Subcutaneous adipose tissue (tissue), 4 donors: ENCODE measurements around the gene TST. TPM values are rescaled to one million over a fixed set of nuclear protein-coding genes. Genes with fewer than 3 reads are reported as not detected.

Source experiments
- total RNA-seq, 4 donors: library from RNA; depleted of rRNA; stranded (reverse); fragments of >200 nt; gene quantifications; one replicate each; pipeline ENCODE4 v1.1.0, GENCODE V29; 2016
- TF ChIP-seq, protein P1 (sequence below): fragments of 450-650 bp; IDR thresholded peaks from one replicate; pipeline ENCODE4 v1.5.1; 2016; ENCODE audit warnings: low read depth, mild to moderate bottlenecking, control low read depth, antibody characterized with exemption, moderate library complexity

The TST gene
- total RNA-seq, 4 donors from 2014 or later = 54.7 to 141 (median 70.5) TPM

DNA sequence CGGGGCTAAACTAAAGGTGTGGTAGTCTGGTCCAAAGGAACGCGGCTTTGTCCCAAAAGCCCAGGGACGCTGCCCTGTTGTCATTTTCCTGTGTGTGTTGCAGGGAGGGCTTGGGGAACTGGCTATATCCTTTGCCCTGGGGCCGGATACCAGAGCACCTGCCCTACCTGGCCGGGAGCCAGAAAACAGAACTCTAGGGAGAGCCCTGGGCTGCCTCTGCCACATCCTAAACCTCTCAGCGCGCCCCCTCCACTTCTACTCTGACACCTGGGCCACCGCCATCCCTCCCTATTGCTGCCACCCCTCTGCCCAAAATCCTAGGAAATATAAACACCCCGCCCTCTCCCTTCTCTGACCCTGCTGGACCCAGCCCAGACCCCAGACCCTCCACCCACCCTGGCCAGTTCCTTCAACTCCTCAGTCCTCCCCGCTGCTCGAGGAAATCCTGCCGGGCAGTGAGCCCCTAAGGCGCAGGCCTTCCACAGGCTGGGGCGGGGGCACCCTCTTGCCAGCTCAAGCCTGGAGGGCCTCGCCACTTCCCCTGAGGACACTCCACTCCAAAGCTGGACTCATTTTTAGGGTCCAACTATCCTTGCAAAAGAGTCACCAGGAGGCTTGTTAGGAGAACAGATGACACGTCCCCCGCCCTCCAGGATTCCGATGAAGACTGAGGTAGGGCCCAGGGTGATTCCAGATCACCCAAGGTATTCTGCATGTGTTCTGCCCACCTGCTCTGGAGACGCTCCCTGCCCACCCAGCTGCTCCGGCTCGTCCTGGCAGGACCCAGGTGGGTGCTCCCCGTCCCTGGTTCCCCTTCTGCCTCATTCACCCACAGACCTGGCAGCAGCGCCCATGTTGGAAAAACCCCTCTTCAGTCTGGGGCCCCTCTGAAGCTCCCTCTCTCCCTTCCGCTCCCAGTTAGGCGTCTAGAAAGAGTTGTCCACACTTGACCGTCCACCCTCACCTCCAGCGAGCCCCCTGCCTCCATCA is 44.5 kb upstream of the TST start:
- TF ChIP-seq, protein P1, sequence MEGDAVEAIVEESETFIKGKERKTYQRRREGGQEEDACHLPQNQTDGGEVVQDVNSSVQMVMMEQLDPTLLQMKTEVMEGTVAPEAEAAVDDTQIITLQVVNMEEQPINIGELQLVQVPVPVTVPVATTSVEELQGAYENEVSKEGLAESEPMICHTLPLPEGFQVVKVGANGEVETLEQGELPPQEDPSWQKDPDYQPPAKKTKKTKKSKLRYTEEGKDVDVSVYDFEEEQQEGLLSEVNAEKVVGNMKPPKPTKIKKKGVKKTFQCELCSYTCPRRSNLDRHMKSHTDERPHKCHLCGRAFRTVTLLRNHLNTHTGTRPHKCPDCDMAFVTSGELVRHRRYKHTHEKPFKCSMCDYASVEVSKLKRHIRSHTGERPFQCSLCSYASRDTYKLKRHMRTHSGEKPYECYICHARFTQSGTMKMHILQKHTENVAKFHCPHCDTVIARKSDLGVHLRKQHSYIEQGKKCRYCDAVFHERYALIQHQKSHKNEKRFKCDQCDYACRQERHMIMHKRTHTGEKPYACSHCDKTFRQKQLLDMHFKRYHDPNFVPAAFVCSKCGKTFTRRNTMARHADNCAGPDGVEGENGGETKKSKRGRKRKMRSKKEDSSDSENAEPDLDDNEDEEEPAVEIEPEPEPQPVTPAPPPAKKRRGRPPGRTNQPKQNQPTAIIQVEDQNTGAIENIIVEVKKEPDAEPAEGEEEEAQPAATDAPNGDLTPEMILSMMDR = no peak

DNA sequence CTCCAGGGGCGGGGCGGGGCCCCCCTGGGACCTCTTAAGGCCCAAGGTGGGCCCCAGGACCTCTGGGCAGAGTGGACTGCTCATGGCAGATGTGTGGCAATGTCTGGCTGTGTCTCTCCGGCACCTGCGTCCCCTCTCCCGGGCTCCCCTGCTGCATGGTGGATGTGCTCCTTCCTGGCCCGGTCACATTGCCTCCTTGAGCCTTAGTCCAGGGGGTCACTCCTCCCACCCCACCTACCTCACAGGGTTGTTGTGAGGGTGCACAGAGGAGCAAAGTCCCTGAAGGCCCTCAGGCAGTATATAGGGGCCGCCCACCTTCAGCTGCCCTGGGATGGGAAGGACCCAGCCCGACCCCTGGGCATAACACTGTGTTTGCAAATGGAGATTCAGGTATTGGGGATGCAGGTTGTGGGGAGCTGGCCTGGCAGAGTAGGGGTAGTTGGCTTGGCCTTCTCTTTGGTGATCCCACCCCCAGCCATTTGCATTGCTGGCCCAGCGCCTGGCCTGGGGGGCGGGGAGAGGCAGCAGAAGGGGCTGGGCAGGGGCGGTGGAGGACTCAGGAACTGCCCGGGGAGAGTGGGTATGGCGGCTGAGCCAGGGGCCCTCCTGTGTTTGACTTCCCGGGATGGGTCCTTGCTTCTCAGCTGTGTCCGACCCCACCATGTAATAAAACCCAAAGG is 43.6 kb upstream of the TST start:
- TF ChIP-seq, protein P1 = no peak

DNA sequence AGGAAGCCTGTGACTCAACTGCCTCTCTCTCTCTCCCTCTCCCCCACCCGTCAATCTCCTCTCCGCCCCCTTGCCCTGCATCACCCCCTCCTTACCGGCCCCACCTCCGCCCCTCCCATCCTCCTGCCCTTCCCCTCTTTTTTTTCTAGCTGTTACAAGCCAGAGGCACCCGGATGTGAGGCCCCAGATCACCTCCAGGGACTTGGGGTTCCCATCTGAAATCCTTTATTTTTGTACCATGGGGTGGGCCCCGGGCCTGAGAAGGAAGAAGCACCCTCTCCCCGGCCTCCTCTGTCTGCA is 43.1 kb upstream of the TST start:
- TF ChIP-seq, protein P1 = no peak

GRCh38 chr22:37061611-37062375 is 42.5 kb upstream of the TST start:
- TF ChIP-seq, protein P1 = no peak

GRCh38 chr22:37060801-37061610 is 41.8 kb upstream of the TST start:
- TF ChIP-seq, protein P1 = no peak

- TF ChIP-seq, protein P1 = no peak
These were observed 40.7 kb upstream of the TST start for GRCh38 chr22:37059876-37060449.
